ENCODE data around the gene IFI27L1.

Gene IFI27L1

DNA sequence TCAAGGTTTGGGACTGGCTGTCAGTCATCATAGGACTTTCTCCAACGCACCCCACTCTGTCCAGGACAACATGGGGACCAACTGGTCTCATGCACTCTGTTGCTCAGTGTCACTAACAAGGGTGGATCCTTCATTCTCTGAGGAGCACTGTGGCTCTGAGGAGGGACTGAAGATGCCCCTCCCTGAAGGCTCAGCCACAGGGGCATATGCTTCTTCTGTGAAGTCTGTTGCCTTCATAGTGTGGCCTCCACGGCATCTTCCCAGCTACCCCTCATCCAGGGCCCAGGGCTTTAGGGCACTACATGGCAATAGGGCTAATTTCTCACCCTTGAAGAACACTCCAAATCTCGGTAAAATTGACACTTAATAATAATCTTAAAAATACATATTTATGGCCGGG, 62.6 kb downstream of the IFI27L1 start:
- no peak for DNase-seq (ENCODE audit: low spot score)
- TF ChIP-seq CTCF (IDR thresholded peaks at IDR 0.05; ENCODE audit: extremely low read depth, missing control alignments), result no peak

GRCh38 chr14:94144765-94145164, 63.7 kb downstream of the IFI27L1 start:
- TF ChIP-seq CTCF (IDR thresholded peaks at IDR 0.05; ENCODE audit: extremely low read depth, missing control alignments), result no peak
- DNase-seq (ENCODE audit: low spot score), result no peak

DNA sequence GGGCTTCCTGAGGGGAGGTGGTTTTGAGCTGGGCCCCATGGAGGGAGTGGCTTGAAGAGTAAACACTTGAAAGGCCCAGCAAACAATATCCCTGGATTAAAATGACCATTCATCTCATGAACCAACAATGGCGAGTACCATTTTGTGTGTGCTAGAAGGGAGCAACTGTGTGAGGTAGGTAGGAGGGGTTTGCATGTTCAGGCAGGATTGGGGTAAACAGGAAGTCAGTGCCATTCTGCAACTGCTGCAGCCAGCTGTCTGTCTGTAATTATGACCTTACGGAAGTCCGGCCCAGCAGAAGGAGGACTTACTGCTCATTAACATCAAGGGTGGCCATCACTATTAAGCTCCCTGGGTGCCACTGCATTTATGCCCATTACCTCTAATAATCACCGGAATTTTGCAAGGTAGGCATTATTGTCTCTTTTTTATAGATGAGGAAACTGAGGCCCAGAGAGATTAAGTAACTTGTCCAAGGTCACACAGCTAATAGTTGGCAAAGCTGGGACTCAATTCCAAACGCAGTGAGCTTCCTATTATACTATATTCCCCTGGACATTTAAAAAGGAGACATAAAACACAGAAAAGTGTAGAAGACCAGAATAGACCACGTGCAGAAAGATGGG, 64.9 kb downstream of the IFI27L1 start:
- no peak for DNase-seq (ENCODE audit: low spot score)
- no peak for TF ChIP-seq CTCF (IDR thresholded peaks at IDR 0.05; ENCODE audit: extremely low read depth, missing control alignments)
